KMS-11 (cell line): Measurements from ENCODE around the gene GNAQ.

ENCODE experiments used
- H2AFZ ChIP-seq: fragments of 200-600 bp; sonication (generic); 2 replicates; pipeline ENCODE4 v1.6.1; 2016; ENCODE audit warnings: antibody characterized with exemption, mixed run types, low read depth
- H3K27ac ChIP-seq: fragments of 200-600 bp; sonication (generic); 2 replicates; pipeline ENCODE4 v1.6.1; 2016; ENCODE audit warnings: mild to moderate bottlenecking, mixed run types
- H3K27me3 ChIP-seq: fragments of 200-600 bp; sonication (generic); 2 replicates; pipeline ENCODE4 v1.6.1; 2017; ENCODE audit warnings: mild to moderate bottlenecking, low read depth, mixed run types, moderate library complexity; ENCODE audit not compliant: insufficient read depth
- H3K36me3 ChIP-seq: fragments of 200-600 bp; sonication (generic); 2 replicates; pipeline ENCODE4 v1.6.1; 2017; ENCODE audit warnings: mild to moderate bottlenecking, mixed run types; ENCODE audit not compliant: insufficient read depth
- H3K4me1 ChIP-seq: fragments of 200-600 bp; sonication (generic); 2 replicates; pipeline ENCODE4 v1.6.1; 2016; ENCODE audit warnings: mild to moderate bottlenecking, low read depth, mixed run types; ENCODE audit not compliant: poor library complexity, severe bottlenecking
- H3K4me2 ChIP-seq: fragments of 200-600 bp; sonication (generic); 2 replicates; pipeline ENCODE4 v1.7.0; 2016; ENCODE audit warnings: mild to moderate bottlenecking, mixed run types
- H3K4me3 ChIP-seq: fragments of 200-600 bp; sonication (generic); IDR thresholded peaks from 2 replicates; pipeline ENCODE4 v1.6.1; 2017; ENCODE audit warnings: low read depth, low read length, mixed read lengths; ENCODE audit not compliant: insufficient read depth
- H3K79me2 ChIP-seq: fragments of 200-600 bp; sonication (generic); 2 replicates; pipeline ENCODE4 v1.6.1; 2016; ENCODE audit warnings: low read depth, mixed run types; ENCODE audit not compliant: insufficient read depth
- H3K9ac ChIP-seq: fragments of 200-600 bp; sonication (generic); 2 replicates; pipeline ENCODE4 v1.6.1; 2016; ENCODE audit warnings: mild to moderate bottlenecking, mixed run types
- H4K20me1 ChIP-seq: fragments of 200-600 bp; sonication (generic); 2 replicates; pipeline ENCODE4 v1.6.1; 2016; ENCODE audit warnings: mild to moderate bottlenecking, mixed run types; ENCODE audit not compliant: insufficient read depth
- CTCF ChIP-seq: fragments of 200-600 bp; sonication (generic); conservative IDR thresholded peaks from 2 replicates; pipeline ENCODE4 v1.6.1; 2017; ENCODE audit warnings: low read depth, mild to moderate bottlenecking, antibody characterized with exemption, low read length, moderate library complexity, mixed read lengths

GNAQ gene

GRCh38 chr9:77829420-77829819 lies 202.2 kb downstream of the GNAQ start:
- no peak overlapping the region for H3K9ac ChIP-seq
- TF ChIP-seq CTCF, result no peak
- no peaks in the 10 kb centered on the region for H3K27me3 ChIP-seq
- H3K4me3 ChIP-seq, result no peak overlapping the region
- no peaks in the 10 kb centered on the region for H3K4me1 ChIP-seq
- H4K20me1 ChIP-seq, result no peaks in the 10 kb centered on the region
- H3K79me2 ChIP-seq, result no peaks in the 10 kb centered on the region
- H3K27ac ChIP-seq, result no peak overlapping the region
- no peaks in the 10 kb centered on the region for H3K36me3 ChIP-seq
- no peak overlapping the region for H3K4me2 ChIP-seq
- no peak overlapping the region for H2AFZ ChIP-seq

- Histone ChIP-seq H3K4me2 (no peak overlapping the region), H3K9ac (no peak overlapping the region), H4K20me1 (no peaks in the 10 kb centered on the region), H3K4me1 (no peaks in the 10 kb centered on the region), H2AFZ (no peak overlapping the region), H3K36me3 (no peaks in the 10 kb centered on the region), H3K27me3 (no peaks in the 10 kb centered on the region), H3K27ac (no peak overlapping the region), H3K79me2 (no peaks in the 10 kb centered on the region), H3K4me3 (no peak overlapping the region)
- TF ChIP-seq CTCF, result no peak
These were observed 204.4 kb downstream of the GNAQ start for GRCh38 chr9:77827104-77827784.

GRCh38 chr9:77826621-77827020 lies 205.0 kb downstream of the GNAQ start:
- H3K79me2 ChIP-seq, result no peaks in the 10 kb centered on the region
- H3K9ac ChIP-seq, result no peak overlapping the region
- H3K4me2 ChIP-seq, result no peak overlapping the region
- no peaks in the 10 kb centered on the region for H4K20me1 ChIP-seq
- H3K27me3 ChIP-seq, result no peaks in the 10 kb centered on the region
- no peak for TF ChIP-seq CTCF
- H3K4me1 ChIP-seq, result no peaks in the 10 kb centered on the region
- no peak overlapping the region for H2AFZ ChIP-seq
- H3K36me3 ChIP-seq, result no peaks in the 10 kb centered on the region
- H3K27ac ChIP-seq, result no peak overlapping the region
- H3K4me3 ChIP-seq, result no peak overlapping the region

GRCh38 chr9:77826116-77826515 lies 205.5 kb downstream of the GNAQ start:
- H3K27me3 ChIP-seq, result no peaks in the 10 kb centered on the region
- H2AFZ ChIP-seq, result no peak overlapping the region
- no peaks in the 10 kb centered on the region for H3K36me3 ChIP-seq
- H3K4me2 ChIP-seq, result no peak overlapping the region
- H3K79me2 ChIP-seq, result no peaks in the 10 kb centered on the region
- TF ChIP-seq CTCF, result no peak
- H3K4me3 ChIP-seq, result no peak overlapping the region
- no peak overlapping the region for H3K9ac ChIP-seq
- H3K4me1 ChIP-seq, result no peaks in the 10 kb centered on the region
- no peak overlapping the region for H3K27ac ChIP-seq
- no peaks in the 10 kb centered on the region for H4K20me1 ChIP-seq
